ENCODE measurements around the gene ADAMTS16. TPM values are rescaled to one million over a fixed set of nuclear protein-coding genes. Genes with fewer than 3 reads are reported as not detected.
A peak's percentile ranks its signal among the peaks of the same experiment; 100 is the strongest.

The ADAMTS16 gene
- total RNA-seq, 1 experiment from 2014 or later, result 0.28 TPM

GRCh38 chr5:5159282-5160103 lies 19.4 kb downstream of the ADAMTS16 start:
- Histone ChIP-seq H3K36me3 (ENCODE audit: insufficient read depth, low read length, poor library complexity, severe bottlenecking) (no peaks in the 10 kb centered on the region), H3K4me1 (ENCODE audit: insufficient read depth, low read length, poor library complexity, severe bottlenecking) (peaks cover 12% of the 10 kb centered on the region), H3K27me3 (replicated peaks; ENCODE audit: insufficient read depth, low read depth, low read length, poor library complexity) (no peaks in the 10 kb centered on the region), H3K27ac (ENCODE audit: low read depth, low read length, poor library complexity, severe bottlenecking) (no peak overlapping the region), H3K9me3 (ENCODE audit: low read depth, low read length, poor library complexity, severe bottlenecking) (no peaks in the 10 kb centered on the region), H3K4me3 (ENCODE audit: low read depth, low read length, poor library complexity, severe bottlenecking) (no peak overlapping the region)
- no peak for DNase-seq (ENCODE audit: low spot score)
- TF ChIP-seq CTCF (conservative IDR thresholded peaks at IDR 0.05; ENCODE audit: low read depth, low read length) (no peak), EZH2 (IDR thresholded peaks at IDR 0.05; ENCODE audit: borderline replicate concordance, low read depth, low read length, poor library complexity, severe bottlenecking) (no peak)
- intact Hi-C loops (cut with micrococcal nuclease; ENCODE audit: unreplicated experiment), result no loop called here
- no TSS peak for BruUV-seq (replicated peaks)
- POLR2A ChIA-PET (ENCODE audit: low non-redundant PET), result no interaction called here
- CTCF ChIA-PET, result no interaction called here

GRCh38 chr5:5164163-5164562 lies 24.0 kb downstream of the ADAMTS16 start:
- Histone ChIP-seq H3K36me3 (ENCODE audit: insufficient read depth, low read length, poor library complexity, severe bottlenecking) (no peaks in the 10 kb centered on the region), H3K27me3 (replicated peaks; ENCODE audit: insufficient read depth, low read depth, low read length, poor library complexity) (no peaks in the 10 kb centered on the region), H3K27ac (ENCODE audit: low read depth, low read length, poor library complexity, severe bottlenecking) (no peak overlapping the region), H3K4me1 (ENCODE audit: insufficient read depth, low read length, poor library complexity, severe bottlenecking) (no peaks in the 10 kb centered on the region), H3K4me3 (ENCODE audit: low read depth, low read length, poor library complexity, severe bottlenecking) (no peak overlapping the region), H3K9me3 (ENCODE audit: low read depth, low read length, poor library complexity, severe bottlenecking) (no peaks in the 10 kb centered on the region)
- ChIA-PET CTCF (no interaction called here), POLR2A (ENCODE audit: low non-redundant PET) (no interaction called here)
- TF ChIP-seq CTCF (conservative IDR thresholded peaks at IDR 0.05; ENCODE audit: low read depth, low read length) (no peak), EZH2 (IDR thresholded peaks at IDR 0.05; ENCODE audit: borderline replicate concordance, low read depth, low read length, poor library complexity, severe bottlenecking) (no peak)
- BruUV-seq (replicated peaks), result no TSS peak
- no peak for DNase-seq (ENCODE audit: low spot score)
- intact Hi-C loops (cut with micrococcal nuclease; ENCODE audit: unreplicated experiment), result no loop called here

- DNase-seq (ENCODE audit: low spot score), result peak; percentile 31
- Histone ChIP-seq H3K4me3 (ENCODE audit: low read depth, low read length, poor library complexity, severe bottlenecking) (no peak overlapping the region), H3K27me3 (replicated peaks; ENCODE audit: insufficient read depth, low read depth, low read length, poor library complexity) (no peaks in the 10 kb centered on the region), H3K4me1 (ENCODE audit: insufficient read depth, low read length, poor library complexity, severe bottlenecking) (no peaks in the 10 kb centered on the region), H3K27ac (ENCODE audit: low read depth, low read length, poor library complexity, severe bottlenecking) (no peak overlapping the region), H3K9me3 (ENCODE audit: low read depth, low read length, poor library complexity, severe bottlenecking) (no peaks in the 10 kb centered on the region), H3K36me3 (ENCODE audit: insufficient read depth, low read length, poor library complexity, severe bottlenecking) (no peaks in the 10 kb centered on the region)
- no peak for TF ChIP-seq EZH2 (IDR thresholded peaks at IDR 0.05; ENCODE audit: borderline replicate concordance, low read depth, low read length, poor library complexity, severe bottlenecking)
- TF ChIP-seq CTCF (conservative IDR thresholded peaks at IDR 0.05; ENCODE audit: low read depth, low read length), result no peak
- intact Hi-C loops (cut with micrococcal nuclease; ENCODE audit: unreplicated experiment), result no loop called here
- ChIA-PET CTCF (no interaction called here), POLR2A (ENCODE audit: low non-redundant PET) (no interaction called here)
- no TSS peak for BruUV-seq (replicated peaks)
Measured at GRCh38 chr5:5165541-5166002, 25.4 kb downstream of the ADAMTS16 start.
